ENCODE data around the gene FHL2.
"Not testable (repeated sequence)": the region's sequence is repeated elsewhere in the genome, so short reads cannot be mapped to it uniquely, and the experiment has no call there.

FHL2 gene, protein sequence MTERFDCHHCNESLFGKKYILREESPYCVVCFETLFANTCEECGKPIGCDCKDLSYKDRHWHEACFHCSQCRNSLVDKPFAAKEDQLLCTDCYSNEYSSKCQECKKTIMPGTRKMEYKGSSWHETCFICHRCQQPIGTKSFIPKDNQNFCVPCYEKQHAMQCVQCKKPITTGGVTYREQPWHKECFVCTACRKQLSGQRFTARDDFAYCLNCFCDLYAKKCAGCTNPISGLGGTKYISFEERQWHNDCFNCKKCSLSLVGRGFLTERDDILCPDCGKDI

DNA sequence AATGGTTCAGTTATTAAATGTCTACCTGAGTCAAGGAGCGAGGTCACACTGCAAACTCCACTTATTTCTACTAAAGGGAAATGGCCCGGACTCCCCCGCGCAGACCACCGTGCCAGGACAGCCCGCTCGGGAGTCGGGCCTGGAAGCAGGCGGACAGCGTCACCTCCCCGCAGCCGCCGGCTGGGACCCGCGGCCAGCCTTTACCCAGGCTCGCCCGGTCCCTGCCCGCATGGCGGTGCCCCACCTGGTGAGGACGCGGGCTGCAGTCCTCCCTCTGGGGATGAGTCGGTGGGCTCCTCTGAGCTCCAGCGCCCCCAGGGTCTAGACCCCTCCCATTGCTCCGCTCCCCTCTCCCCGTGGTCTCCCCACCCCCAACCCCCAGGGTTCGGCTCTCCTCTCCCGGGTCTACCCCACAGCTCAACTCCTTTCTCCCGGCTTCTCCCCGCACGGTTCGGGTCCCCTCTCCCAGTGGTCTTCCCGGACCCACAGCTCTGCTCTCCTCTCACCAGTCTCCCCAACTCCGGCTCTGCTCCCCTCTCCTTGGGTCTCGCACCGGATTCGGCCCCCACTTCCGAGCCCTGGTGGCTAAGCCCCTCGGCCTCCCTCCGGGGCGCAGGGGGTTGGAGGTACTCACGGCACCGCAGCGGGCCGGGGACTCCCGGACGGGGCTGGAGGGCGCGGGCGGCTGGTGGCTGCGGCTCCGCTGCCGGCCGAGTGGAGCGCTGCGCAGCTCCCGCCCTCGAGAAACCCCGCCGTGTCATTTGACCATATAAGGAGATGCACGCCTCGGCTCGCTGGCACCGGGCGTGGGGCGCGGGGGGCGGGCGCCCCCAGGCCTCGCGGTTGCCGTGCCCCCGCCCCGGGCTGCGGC is at the start of gene FHL2:
FHL2 (minus strand) TSS at position 716 of the 871 bp plus-strand sequence. CDS start 12,535 bp downstream, outside the sequence.
- peak; percentile 43 to 86 for DNase-seq

DNA sequence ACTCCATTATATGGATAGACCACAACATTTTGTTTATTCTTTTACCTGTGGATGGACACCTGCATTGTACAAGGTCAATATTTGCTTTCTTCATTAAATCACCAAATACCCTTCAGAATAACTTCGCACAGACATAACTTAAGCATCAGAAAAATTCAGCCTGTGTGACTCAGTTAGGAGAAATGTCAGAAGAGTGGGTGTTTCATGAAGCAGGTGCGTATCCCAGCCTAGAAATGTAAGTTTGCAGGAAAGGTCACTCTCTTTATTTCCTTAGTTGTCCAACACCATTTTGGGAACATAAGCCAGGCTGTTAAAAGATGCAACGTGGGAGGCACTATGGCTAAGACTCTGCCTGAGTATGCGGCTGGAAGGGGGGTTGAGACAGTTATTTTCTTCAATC is 48.6 kb upstream of the FHL2 start:
- DNase-seq: no peak

DNA sequence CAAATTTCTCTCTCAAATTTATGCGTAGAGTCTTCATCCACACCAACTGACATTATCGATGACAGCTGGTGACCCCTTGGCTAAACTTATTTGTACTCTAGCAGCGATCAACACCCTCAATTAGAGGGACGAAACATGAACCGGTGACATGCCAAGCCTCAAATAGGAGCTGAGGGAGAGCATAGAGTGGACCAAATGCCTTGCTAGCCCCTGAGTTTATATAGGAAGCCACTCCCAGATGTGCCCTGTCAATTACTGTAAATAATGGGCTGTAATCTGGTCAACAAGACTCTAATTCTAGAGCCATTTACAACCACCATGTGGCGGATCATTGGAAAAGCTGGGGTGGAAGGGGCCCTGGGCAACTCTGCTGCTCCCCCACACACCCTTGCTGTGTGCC is 47.6 kb upstream of the FHL2 start:
- DNase-seq: no peak

DNA sequence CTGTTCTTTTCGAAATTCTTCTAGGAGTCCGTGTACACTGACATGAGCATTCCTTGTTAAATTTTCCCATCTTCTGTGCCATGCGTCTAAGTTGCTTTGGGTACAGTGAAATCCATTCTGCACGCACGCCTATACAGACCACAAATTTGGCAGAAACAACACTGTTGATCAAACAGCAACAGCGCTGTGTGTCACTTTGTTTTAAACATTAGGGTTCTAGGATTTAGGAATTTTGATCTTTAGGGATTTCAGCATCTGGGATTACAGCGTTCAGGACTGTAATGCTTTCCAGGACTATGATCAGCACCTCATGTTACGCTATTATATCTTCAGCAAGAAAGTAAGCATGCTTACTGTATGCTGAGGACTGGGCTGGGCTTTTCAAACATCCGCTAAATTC is 47.1 kb upstream of the FHL2 start:
- DNase-seq: no peak

DNA sequence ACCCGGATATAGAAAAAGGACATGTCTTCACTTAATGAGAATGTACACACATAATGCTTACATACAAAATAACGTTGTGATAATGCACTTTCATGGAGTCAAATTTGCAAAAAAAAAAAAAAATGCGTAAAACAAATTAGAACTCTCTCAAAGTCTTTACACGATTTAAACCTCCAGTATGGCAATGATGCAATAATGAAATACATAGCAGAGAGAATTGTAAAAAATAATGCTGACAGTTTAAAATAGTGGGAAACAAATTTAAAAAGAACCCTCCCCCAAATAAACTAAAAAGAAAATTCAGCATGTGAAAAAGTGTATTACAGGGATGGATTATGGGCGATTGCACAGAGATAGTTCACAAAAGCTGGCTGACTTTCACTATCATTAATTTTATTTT is 46.6 kb upstream of the FHL2 start:
- no peak for DNase-seq

DNA sequence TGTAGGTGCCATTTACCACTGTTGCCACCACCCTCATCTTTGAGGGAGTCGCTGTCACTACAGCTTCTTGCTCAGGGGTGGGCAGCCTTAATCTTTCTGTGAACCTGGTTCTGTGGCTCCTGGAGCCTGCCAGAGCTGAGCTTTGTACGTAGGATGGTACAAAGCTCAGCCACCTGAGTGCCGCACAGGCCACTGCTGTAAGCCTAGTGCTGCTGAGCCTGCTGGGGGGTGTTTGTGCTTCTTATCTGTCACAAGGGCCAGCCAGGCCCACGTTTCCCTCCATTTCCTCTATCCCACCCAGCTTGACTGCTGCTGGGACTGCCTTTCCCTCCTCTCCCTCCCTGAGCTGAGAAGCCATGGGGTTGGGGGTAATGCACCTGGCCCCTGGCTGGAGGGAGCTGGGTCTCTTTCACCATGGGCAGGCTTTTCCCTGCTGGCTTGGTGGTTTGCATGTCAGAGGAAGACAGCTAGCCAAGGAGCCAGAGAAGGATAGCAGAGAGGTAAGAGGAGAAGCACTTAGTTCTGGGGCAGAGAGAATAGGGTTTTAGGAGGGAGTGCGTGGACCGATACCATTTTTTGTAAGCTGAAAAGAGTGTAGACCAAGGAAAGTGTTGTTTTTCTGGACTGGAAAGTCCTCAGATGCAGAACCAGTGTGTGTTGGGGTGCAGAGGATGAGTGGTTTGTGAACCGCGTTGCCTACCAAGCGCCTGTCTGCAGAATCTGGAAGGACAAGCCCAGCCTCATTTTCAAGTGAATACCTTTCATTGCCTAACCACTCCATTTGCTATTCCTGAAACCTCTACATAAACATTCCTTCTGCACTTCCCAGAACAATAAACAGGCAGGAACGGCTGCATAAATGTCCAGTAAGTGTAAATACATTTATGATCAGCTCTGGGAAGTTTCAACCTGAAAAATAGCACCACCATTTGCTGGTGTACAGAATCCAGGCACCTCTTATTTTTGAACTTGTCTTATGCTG is 45.1 kb upstream of the FHL2 start:
- no peak for DNase-seq

DNA sequence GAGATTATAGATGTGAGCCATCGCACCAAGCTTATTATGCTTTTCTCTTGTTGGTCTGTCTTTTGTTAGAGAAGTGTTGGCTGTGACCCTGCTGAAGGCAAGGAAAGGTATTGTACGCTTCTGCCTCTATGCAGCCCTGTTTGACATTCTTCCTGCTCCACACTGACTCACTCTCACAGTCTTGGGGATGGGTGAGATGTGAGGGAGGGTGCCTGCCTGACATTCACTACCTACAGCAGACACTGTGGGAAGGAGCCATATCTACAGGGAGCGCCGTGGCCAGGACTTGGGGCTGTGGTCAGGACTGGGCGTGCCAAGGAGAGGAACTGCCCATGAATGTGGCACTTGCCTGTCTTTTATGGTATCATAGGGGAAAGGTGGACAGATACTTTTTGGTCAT is 43.9 kb upstream of the FHL2 start:
- DNase-seq: no peak

DNA sequence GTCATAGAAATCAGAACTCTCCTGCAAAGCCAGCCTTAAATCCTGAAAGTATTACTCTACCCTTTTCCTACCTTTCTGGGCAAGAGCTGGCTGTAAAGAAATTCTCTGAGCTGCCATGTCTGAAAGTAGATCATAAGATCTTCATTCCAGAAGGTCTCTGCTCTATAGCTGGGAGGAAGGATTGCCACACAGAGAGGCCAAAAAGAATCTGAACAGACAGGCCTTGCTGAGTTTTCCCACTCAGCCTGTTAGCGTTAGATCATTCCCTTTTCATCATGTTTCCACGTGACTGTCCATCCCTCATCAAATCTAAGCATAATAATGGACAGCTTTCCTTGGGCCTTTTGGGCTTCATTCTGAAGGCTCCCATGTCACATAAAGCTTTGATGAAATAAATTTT is 43.2 kb upstream of the FHL2 start:
- DNase-seq: no peak

DNA sequence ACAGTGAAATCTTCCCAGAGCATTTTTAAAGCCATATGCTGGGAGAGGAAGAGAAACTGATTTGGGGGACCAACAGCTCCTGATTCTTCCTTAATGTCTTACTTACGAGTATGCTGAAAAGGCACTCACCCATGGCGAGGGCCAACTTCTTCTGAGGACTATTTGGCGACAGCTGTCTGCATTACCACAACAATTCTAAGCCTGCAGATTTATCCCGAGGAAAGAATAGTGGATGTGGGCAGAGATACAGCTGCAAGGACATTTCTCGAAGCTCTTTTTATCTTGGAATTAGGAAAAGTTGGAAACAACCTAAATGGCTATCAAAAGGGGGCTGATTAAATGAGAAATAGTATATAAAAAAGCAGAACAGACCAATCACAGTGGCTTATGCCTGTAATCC is 40.3 kb upstream of the FHL2 start:
- no peak for DNase-seq

DNA sequence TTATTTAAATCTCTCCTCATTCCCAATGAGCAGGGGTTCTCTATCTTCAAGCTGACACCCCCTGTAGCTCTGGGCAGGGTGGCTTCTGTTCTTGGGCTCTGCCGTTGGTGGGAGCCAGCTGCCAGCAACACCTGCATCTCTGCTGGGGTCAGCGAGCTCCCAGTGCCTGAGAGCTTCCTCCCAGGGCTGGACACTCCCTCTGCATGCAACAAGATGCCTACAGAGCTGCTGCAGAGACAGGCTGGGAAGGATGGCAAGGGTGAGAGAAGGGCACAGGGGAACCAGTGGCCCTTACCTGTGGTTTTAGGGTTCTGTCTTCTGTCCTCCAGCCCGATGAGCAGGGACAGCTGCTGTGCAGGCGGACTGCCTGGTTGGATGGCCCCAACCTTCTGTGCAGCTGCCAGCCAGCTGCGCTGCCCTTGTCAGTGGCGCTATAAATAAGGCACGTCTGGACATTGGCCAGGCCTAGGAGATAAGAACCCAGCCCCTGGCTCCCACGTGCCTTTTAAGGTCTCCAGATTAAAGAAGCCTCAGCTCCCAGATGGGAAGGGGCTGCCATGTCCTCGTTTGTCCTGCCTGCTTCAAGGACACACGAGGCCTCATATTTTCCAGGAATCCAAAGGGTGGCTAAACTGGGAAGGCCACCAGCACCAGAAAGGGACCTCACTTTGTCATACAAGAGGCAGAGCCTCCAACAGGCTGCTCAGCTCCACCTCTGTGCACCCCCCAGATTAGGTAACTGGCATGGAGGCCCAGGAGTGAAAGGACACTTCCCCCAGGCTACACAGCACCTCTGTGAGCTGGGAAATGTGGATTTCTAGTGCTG is 39.5 kb upstream of the FHL2 start:
- DNase-seq: peak in 1 of 2 experiments; percentile 17

DNA sequence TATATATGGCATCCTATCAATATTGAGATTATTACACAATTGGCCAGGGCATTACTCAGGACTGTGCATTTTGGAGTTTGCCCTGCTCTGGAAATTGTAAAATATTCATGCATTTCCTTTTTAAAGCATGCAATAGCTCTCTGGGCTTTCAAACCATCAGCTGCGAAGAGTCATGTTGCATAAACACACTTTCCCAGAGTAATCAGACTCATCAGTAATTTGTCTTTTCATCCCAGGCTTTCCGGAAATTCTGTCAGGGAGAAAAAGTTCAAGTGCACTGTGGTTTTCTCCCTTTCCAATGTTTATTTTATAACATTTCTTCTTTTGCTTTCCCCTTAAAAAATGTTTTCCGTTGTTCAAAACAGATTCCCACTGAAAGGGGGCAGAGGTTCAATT is 38.9 kb upstream of the FHL2 start:
- no peak for DNase-seq

DNA sequence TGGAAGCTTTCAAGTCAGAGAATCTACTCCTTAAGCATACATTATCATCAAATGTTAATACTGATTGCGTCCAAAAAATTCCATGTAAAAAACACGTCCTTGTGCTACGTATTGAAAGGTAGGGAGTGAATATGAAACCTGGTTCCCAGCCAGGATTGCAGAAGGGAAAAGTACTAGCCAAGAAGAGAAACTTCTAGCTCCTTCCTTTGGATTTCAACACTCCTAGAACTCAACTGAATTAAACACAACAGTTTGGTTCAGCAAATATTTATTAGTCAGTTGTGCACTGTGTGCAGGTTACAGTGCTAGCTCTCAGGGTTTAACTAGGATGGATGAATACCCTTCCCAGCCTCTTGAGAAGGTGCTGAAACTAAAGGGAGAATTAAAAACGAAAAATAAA is 33.9 kb upstream of the FHL2 start:
- no peak for DNase-seq

DNA sequence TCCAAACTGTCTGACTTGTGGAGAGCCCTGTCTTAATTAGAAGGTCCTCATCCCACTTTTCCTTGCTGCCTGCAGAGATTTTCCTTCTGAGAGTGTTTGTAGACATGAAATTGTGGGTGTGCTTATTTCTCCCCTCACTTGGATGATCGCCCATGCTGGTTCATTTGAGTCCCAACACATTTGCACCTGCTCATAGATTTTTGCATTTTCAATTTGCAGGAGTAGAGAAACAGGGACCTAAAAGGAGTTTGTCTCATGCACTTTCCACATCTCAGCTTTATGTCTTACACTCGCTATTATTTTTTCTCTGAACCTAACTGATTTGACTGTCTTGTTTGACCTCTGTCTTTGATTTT is 33.2 kb upstream of the FHL2 start:
- DNase-seq: peak in 1 of 2 experiments; percentile 66

DNA sequence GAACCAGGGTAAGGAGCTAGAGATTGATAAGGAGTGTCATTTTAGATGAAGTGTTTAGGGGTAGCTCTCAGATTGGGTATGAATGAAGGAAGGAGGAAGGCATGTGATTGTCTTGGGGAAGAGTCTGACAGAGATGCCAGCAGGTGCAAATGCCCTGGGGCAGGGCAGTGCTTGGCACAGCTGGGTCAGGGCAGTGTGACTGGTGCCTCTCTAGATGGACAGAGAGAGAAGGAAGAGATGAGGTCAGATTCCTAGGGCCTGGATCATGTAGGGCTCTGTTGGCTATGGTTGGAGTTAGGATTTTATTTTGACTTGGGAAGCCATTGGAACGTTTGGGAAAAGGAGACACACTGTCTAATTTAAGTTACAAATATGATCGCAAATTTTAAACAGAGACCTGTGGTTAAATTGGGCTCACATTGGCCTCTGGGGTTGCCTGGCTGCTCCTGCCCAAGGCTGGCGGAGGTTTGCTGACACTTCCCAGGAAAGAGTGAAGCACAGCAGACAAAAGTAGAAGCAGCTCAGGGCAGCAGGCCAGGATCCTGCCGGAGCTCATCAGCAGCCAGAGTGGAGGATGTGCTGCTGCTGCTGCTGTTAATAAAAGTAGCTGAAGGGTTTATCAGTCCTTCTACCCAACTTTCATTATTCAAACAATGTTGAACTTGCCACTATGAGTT is 32.7 kb upstream of the FHL2 start:
- peak; percentile 30 to 80 for DNase-seq

DNA sequence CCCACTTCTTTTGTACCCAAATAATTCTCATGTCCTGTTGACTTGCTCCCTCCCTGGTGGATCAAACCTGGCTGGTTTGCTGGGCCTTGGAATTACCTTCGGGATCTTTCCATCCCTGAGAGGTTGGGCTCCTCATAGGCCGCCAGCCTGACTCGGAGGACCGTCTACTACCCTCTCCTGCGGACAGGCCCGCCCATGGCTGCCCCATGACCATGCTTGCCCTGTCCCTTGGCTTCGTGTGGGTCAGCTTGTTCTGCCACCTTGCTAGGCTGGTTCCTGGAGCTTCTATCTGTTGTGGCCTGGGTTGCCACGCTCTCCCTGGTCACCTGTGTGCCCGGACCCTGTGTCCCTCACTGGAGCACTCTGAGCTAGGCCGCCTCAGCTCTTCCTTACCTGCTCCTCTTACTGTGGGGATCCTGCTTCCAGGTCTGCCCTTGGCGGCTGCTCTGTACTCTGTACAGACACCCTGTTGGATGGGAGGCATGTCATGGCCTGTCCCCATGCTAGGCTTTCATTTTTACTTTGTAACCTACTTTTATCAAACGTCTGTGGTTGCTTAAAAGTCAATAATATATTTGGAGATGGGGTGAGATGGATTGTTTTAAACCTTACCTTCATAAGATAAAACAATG is 29.7 kb upstream of the FHL2 start:
- no peak for DNase-seq

DNA sequence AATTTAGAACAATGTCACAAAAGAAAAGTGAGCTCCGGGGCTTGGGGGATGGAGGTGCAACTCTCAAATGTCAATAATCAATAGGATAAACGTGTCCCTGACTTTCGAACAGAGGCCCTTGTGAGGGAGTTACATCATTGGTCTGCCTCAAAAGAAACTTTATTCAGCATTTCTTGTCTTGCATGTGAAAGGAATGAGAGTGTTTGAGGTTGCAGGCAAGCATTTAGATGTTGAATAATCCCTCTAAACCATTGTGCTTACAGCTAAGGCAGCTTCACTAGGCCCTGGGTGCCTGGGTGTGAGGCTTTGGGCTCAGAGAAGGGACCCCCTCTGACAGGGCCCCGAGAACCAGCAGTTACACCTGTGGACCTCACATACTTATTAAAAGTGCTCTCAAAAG is 28.6 kb upstream of the FHL2 start:
- no peak for DNase-seq

DNA sequence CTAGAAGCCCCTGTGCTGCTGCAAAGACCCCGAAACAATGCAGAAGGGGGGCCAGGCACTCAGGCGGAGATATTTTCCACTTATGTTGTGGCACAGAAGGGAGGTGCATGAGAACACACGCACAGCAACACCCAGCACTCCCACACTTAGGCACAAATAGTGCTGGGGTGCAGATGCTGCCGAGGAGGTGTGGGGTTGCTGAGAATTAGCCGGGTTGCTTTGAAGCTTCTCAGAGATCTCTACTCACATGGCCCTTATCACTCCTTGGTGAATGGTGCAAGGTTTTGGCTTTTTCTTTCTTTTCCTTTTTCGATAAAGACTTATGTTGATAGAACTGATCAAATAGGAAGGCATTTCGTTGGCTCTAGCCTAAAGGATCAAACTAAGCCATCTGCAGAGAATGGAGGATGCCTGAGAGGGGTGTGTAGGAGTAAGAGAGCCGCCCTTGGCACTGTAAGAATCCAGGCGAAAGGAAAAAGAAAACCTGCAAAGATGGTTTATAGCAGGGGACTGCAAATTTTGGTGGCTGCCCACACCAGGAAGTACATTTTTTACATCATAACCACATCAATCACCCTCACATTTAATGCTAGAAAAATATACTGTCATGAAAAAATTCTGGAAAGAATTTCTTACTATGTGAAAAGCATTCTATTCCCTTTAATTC is 27.9 kb upstream of the FHL2 start:
- no peak for DNase-seq

DNA sequence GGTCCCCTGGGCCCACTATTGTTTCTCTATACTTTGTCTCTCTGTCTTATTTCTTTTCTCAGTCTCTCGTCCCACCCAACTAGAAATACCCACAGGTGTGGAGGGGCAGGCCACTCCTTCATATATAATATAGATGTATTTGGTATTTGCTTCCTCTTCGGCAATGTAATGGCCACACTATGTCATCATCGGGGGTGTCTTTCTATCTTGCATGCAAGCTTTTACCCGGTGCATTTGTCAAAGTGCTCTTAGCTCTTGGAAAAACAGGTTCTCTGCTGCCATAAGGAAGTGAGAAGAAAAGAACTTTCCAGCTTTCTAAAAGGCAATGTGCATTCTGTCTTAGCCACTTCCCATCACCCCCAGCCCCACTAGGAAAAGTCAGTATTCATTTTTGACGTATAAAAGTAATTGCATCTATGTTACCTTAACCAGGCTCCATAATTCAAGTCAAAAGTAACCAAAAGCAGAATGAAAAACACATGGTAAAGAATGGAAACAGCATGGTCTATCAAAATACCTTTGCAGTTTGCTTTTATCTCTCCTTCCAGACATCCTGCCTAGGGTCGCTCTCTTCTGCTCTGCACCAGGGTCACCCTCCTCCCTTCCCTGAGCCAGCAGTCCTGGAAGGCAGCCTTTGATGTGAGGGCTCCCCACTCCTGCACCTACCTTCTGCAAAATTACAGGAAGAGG is 27.2 kb upstream of the FHL2 start:
- DNase-seq: no peak

DNA sequence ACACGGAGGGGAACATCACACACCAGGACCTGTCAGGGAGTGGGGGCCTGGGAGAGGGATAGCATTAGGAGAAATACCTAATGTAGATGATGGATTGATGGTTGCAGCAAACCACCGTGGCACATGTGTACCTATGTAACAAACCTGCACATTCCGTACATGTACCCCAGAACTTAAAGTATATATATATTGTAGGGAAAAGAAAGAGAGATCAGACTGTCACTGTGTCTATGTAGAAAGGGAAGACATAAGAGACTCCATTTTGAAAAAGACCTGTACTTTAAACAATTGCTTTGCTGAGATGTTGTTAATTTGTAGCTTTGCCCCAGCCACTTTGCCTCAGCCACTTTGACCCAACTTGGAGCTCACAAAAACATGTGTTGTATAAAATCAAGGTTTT is 26.0 kb upstream of the FHL2 start:
- not testable (repeated sequence) for DNase-seq

DNA sequence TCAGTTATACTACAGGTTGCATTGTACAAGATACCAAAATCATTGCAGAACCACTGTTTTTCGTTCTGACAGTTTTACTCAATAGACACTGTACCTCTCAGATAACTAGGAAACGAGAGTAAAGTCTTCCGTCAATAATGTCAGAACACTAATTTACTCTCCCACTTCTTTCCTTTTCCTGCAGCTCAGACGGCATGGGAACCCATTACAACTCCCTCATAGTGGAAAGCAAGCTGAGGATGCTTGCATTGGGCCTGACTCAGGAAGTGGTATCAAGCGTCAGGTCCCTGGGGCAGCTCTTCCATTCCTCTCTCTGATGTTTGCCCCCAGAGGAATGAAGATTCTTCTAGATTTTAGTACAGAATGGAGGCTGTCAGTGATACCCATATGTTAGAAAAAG is 23.9 kb upstream of the FHL2 start:
- DNase-seq: no peak

All from NCI-H446 (cell line).